Activated CD8-positive, alpha-beta memory T cell treated with anti-CD3 and anti-CD28 coated beads, Interleukin-2, amount 50 U/mL, for 1 hour (primary cell): Measurements from ENCODE around the gene WDFY4.

ENCODE experiments used
- DNase-seq: peaks from one replicate; pipeline ENCODE4 v3.0.0-alpha.2; 2020; ENCODE audit errors: extremely low read depth

Gene WDFY4

DNA sequence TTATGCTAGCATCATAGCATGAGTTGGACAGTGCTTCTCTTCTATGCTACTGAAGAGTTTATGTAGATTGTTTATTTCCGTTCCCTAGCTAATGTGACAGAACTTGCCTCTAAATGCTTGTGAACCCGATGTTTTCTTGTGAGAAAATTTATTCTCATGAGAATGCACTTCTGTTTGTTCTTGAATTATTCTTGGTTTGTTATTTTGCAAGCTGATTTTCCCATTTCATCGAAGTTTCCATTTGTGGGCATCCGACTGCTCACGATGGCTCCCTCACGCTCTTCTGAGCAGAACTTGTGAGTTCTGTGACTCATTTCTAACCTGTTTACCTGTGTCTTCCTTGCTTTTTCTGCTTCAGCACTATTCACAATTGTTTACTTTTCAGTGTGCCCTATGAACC, 59.9 kb downstream of the WDFY4 start:
- DNase-seq: no peak

DNA sequence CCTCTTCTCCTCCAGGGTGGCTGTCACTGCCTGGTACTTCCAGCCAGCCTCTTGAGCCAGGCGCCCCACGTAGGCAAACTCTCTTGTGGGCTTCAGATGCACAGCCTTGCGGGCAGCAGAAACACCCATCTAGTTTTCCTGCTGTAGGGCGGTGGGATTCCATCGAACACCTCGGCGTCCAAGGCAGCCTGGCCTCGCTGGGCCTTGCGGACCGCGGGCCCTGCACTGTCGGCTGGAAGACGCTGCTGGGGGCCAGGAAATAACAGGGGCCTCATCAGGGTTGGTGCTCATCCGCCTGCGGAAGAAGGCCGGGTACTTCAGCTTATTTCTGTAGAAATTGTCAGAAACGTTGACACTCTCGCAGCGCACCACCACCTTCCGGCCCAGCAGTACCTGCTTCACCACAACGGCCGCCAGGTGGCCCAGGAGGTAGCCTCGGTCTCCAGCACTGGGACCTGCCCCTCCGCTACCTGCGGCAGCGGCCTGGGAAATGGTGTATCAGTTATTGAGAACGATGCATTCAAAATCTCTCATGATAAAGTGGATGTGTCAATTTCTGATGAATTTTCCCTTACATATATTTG, 61.1 kb downstream of the WDFY4 start:
- no peak for DNase-seq

DNA sequence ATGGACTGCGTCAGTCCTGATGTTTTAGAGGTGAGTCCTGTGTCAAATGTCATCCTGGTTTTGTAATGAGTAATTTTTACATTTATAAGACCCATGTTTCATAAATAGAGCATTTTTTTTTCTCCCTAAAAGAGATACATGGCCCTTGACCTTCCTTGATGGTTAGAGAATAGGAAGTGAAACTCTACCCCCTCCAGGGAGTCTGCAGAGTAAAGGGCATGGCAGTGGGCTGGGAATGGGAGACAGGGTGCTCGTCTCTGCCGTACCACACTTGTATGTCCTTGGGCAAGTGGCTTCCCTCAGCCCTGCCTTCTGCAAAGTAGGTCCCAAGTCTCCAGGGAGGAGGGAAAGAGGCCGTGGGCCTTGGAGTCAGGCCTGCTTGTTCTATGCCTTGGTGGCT, 63.9 kb downstream of the WDFY4 start:
- DNase-seq: no peak

DNA sequence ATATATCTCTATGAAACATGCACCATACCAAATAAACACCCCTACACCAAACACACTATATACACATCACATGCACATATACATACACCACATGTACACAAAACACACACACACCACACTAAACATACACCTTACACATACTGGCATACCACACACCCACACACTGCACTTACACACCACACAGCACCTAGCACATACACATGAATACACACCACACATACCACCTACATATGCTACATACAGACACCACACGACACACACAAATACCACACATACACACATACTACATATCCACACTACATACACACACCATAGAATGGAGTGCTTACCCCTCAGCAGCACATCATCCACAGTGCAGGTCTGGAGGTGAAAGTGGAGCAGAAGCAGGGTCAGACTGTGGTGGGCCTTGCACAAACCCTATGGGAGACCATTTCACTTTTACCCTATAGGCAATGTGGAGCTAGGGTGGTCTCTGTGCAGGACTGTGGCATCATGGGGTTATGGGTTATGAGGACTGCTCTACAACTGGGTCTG, 64.6 kb downstream of the WDFY4 start:
- DNase-seq: no peak

DNA sequence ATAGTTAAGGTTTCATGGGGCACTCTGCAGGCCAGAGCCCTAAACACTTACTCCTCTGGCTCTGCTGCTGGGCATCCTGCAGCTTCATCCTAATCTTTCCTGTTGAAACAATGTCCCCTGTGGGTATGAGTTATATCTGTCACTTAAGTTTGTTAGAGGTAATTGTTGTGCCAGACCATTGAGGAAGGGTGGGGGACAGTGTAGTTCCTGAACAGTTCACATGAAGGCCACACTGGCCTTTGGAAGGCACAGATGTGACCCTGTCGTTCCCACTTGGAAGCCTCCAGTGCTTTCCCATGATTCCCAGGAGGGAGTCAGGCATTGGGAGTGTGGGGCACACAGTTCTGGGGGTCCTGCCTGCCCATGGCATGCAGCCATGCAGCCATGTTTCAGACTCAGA, 65.3 kb downstream of the WDFY4 start:
- no peak for DNase-seq

DNA sequence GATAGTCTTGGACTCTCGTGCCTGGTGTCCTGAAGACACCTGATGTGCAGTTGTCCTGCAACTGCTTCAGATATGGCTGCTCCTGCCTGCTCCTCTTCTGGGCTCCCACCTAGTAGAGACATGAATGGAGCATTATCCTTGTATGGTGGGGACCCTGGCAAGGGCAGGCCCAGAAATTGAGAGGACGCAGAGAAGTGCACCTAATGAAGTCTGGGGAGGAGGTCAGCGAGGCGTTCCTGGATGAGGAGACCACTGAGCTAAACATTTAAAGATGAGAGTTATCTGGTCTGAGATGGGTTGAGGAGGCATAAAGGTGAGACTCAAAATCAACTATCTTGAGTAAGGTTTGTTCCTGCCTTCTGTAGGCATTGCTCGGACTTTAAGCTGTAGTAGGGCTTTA, 66.3 kb downstream of the WDFY4 start:
- no peak for DNase-seq

DNA sequence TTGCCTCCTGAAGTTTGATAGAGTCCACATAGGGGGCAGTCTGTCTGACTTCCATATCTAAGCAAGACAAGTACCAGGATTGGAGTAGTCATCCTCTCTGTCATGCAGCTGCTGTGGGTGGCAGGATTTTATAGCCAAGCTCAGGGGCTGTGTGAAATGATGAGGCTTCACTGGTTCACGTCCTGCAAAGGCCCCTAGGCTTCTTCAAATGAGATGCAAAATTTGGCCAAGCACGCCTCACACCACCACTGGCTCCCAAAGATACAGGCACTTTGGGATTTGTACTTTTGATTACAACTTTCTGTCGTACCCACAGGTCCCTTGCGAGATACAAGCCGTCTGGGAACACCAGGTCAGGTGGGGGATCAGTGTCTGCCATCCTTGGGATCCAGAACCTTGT, 67.1 kb downstream of the WDFY4 start:
- DNase-seq: no peak

DNA sequence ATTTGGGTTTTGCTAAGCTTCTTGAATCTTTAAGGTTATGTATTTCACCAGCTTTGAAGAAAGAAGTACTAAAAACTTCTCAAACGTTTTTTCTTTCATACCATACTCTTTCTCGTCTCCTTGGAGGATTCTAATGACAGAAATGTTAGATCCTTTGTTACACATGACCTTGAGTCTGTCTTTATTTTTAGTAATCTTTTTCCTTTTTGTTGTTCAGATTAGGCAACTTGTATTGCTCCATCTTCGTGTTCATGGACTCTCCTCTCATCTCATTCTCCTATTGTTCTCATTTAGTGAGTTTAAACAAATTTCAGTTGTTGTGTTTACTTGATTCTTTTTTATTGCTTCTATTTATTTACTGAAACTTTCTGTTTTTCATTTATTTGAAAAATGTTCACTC, 73.7 kb downstream of the WDFY4 start:
- no peak for DNase-seq

DNA sequence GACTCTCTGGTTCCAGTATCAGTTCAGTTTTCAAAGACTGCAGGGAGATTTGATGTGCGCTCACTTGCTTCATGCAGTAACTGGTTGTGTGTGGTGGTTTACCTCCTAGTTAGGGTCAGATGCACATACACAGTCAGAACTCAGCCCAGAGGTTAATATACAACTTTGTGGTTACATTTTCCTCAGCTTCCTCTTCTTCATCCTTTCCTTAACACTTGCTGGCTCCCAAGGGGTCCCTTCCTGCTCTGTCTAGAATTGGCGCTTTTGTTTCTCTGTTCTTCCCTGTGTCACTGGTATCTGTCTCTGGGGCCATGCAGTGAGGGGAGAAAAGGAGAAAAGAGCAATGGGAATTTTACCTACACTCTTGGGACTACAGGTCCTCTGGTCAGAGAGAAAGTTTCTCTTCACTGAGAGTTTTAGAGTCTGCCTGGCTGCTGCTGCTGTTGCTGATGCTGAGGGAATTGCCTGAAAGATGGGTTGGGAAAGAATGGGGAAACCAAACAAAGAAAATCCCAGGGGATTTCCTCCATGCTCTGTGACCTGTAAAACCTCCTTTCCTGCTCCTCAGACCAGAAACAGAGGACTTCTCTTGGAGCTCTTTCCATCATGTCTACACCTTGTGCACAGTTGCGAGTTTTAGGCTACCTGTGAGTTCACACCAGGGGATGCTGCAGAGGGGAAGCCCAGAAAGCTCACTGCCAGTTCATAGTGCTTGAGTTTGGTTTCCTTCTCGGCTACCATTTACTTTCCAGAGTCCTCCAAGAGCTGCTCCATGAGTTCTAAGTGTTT, 74.6 kb downstream of the WDFY4 start:
- DNase-seq: no peak

DNA sequence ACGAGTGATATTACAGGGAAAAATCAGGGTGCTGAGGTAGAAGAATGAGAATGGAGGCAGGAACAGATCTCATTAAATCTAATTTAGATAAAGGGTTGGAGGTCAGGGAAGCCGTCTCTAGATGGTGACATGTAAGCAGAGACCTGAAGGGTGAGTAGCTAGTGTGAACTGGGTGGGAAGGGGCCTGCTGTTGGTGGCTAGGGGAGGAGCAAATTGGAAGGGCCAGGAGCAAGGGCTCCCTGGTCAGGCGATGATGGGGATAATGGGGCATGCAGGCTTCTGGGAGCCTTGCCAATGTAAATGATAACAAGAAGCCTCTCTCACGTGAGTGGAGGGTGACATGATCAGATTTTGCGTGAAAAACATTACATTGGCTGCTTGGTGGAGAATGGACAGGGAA, 76.3 kb downstream of the WDFY4 start:
- no peak for DNase-seq

DNA sequence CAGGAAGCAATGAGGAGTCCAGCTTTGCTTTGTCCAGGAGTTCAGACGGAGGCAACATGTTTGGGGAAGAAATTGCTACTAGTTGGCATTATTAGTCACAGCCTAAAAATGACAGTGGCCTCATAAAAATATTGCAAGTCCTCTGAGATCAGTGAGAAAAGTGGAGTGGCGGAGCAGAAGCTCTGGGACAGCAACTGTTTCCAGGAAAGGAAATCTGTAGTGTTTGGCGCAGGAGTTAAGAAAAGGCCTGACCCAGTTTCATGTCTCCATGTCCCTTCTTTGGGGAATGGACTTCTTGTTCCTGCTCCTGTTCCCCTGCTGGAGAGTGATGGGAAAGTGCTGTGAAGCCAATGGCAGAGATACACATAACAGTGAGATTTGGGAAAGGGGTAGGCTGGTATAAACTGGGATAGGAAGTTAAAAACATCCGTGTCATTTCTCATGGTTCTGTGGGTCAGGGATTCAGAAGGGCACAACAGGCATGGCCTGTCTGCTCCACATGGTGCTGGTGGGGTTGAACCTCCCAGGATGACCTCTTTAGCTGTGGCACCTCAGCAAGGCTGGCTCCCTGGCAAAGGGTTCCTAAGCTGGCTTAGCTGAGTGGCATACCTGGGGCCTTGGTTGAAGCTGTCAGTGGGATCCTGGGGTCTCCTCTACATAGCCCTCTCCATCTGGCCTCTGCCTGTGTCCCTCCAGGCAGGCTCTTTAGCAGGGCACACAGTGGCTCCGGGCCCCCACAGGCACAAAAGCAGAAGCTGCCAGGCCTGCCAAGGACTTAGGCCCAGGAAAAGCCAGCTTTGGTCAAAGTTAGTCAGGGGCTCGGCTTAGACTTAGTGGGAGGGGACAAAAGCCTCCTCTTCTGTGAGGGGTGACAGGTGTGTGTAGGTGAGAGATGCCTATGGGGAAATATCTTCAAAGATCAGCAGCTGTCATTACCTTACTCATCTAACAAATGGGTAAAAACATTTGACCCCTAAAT, 77.7 kb downstream of the WDFY4 start:
- DNase-seq: no peak

DNA sequence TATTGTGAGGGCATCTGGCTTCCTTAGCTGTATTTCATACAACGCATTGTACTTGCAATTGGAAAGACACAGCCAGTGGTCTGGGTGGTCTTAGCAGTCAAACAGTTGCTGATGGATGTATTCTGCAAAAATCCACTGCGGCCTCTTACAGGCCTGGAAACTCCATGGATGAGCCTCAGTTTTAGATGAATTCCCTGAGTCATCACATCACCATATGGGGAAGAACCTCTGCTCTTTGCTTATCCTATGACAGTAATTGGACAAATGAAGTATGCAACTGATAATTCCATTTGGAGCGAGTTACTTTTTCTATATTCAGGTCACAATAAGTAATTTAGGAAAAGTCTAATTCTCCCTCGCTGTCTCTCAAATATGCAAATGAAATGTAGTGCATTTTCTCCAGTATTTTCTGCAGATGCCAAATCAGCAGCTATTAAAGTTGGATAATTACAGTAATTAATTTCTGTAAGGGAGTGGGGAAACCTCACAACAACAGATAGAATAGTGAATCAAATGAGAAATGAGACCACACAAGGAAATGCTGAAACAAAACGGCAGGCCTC, 78.8 kb downstream of the WDFY4 start:
- DNase-seq: no peak

DNA sequence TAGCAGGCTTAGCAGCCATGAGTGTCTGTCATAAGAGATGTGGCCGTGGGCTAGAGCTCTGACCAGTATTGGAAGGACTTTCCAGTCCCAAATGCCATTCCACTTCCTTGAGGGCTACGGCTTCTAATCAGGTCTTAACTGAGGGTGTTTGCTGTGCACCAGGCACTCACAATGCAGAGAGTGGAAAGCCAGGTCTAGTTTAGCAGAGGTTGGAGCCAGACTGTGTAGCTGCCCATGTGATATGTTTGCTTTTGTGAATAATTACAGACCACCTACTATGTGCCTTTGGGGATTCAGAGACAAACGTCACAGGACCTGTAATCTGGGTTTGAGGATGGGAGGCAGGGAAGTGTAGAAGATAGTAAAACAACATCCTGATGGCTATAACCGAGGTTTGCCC, 79.8 kb downstream of the WDFY4 start:
- no peak for DNase-seq

DNA sequence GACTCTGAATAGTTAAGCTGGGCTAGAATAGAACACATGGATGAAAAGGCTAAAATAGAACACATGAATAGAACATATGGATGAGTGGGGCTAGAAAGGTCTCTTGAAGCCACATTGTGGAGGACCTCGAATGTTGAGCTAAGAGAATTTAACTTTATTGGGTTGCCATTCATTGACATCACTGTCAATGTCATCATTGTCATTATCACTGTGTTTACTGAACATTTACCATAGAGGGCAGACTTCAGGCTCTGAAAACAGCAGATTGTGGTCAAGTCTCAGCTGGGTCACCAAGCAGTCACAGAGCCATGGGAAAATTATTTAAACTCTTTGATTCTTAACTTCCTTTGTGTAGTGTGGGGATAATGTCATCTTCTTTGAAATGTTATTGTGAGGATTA, 80.4 kb downstream of the WDFY4 start:
- DNase-seq: no peak

DNA sequence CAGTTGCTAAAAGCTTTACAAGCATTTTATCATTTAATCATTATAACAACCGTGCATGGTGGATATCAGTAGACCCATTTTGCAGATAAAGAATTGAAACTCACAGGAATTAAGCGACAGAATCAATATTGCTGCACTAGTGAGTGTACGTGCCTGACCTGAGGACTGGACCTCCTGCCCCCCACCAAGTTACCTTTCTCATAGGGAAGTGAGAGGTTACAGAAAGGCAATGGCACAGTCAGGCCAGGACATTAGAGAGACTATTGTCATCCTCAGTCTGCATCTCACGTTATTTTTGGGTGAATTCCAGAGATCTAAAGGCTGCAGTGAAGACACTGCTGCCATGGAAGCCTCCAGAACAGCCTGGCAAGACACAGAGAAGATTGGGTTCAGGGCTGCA, 80.9 kb downstream of the WDFY4 start:
- DNase-seq: no peak

DNA sequence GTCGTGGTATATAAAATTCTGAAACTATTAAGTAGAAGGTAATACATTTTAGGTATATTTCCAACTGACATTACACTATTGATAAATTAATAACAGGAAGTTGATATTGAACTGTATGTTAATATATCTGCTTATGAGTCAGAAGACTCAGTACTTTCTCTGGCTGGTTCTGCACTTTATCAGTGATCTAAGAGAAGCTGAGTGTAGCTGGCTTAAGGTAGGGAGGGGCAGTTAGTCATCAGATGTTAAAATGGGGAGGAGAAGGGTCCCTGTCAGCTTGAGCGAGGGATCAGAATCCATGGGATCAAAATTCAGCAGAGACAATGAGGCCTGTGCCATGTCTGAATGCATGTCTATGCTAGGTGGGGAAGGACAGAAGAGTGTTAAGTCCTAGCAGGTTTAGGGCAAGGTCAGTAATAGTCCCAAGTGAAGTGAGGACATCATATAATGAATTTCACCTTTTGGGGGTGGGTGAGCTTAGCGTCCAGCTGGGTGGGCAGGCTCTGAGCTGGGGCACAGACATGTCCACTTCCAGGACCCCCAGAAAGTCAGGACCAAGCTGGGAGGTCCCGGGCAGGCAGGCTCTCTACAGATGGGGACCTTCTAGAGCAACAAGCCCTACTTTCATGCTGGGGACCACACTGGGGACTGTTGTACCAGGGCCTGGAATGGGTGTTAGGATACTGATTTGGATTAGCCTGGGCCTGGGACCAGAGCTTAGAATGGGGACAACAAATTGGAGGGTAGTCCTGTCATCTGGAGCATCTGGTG, 82.9 kb downstream of the WDFY4 start:
- no peak for DNase-seq

DNA sequence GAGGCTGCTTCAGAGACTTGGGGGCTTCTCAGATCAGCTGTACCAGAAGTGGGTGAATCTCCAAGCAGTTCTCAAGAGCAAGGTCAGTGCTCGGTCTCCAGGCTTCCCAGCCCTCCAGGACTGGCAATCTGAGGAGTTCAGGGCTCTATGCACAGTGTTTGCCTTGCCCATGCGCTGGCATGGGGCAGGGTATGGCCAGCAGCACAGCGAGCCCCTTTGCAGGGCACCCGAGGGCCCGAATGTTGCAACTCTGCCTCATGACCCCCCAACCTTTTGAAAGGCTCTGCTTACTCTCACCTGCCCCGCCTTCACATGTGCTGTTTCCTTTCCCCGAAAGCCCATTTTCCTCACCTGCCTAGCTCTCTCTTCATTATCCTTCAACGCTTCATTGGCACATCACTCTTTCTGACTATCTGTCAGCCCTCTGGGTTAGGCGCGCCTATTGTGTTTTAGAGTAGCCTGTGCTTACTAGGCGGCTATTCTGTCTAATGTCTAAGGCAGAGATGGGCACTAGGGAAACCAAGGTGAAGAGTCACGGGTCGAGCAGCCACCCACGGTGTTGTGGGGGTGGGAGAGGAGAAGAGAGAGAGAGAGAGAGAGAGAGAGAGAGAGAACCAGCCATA, 83.6 kb downstream of the WDFY4 start:
- DNase-seq: no peak

DNA sequence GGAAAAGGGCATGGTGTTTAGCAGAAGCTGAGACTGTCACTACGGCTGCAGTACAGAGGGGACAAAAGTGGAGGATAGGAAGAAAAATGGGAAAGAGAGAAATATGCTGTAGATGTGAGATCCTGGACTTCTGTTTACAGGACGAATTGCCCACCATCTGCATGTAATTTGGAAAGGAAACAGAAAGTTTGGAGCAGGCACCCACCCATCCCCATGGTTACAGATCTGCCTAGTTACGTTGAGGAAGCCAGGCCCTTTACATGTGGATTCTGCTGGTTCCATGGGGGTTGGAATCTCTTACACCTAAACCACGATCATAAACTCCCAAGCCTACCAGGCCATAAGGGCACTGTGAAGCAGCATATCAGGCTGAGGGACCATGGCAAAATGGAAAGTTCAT, 84.3 kb downstream of the WDFY4 start:
- DNase-seq: no peak

DNA sequence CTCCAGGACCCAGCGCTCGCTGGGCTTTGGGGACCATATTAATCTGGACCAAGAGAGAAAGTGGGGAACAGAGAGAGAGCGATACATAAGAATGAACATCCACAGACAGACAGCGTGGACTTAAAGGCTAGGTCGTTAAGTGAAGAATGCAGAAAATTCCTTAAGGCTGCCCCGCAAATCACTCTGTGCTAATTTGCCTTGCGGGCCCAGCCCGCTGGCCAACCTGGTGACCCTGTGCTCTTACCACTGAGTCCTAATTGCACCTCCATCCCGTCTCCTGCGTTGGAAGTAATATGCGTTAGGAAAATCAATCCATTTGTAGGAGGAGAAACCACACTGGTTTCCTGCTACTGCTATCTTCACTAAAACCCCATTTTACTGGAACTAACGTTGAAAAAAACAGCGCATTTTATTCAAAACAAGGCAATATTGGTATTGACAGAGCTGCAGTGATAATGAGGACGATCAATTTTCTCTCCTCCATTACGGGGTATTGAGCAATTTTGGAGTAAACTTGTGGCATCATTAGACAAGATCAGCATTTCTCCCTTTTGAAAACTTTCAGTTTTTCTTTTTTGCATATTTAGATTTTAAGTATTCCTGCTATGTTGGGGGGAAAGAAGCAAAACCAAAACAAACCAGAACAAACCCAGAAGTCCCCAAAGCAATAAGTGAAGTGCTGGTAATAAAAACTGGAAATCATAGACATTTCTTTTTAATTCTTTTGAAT, 85.2 kb downstream of the WDFY4 start:
- no peak for DNase-seq

DNA sequence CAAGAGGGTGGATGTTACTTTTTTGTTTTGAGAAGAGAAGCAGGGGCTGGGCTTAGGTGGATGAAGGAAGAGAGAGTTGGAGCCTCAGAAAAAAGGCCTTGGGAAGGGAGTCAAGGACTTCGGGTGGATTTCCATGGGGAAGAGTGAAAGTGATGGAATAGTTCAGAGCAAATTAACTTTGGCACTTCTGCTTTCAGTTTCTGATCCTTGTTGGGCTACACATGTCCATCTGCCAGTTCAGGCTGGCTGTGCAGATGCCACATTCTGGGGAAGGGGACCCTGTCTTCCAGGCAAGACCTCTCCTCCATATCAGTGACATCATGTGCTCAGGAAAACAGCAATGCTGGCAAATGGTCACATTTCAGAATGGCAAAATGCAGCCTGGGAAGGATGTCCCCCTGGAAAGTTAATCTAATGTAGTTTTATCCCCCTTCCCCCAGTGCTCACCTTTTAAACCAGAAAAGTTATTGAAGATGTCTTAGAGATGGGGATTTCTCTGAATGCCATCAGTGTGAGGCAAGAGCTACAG, 86.0 kb downstream of the WDFY4 start:
- no peak for DNase-seq
